IMR-90 (cell line): ENCODE data around the gene TBC1D17. TPM values are rescaled to one million over a fixed set of nuclear protein-coding genes. Genes with fewer than 3 reads are reported as not detected.

Experiments
- ATAC-seq: fragments of 200-7000 bp; cut with Tn5 transposase; 2 replicates; pipeline ENCODE4 v1.9.1; 2020; ENCODE audit warnings: low read depth, mild to moderate bottlenecking, moderate library complexity
- BruUV-seq: library from RNA; stranded (reverse); fragments of 400-500 nt; replicated peaks from 2 replicates; lab custom pipeline; 2021; lab: Mats Ljungman, UMichigan
- CTCF ChIA-PET: fragments of 300-600 bp; formaldehyde crosslinking; extraction: SDS; loops from one replicate; lab custom pipeline; 2021; ENCODE audit warnings: antibody characterized with exemption; lab: Yijun Ruan, JAX
- POLR2A ChIA-PET: fragments of 300-600 bp; sonication (Branson Sonifier 250); formaldehyde crosslinking; loops from one replicate; lab custom pipeline; 2022; ENCODE audit warnings: antibody characterized with exemption; ENCODE audit not compliant: unreplicated experiment; lab: Charles Lee
- DNase-seq: peaks from one replicate; pipeline ENCODE4 v3.0.0; 2013
- H2AFZ ChIP-seq: replicated peaks from 2 replicates; pipeline ENCODE3; 2013; ENCODE audit warnings: low read length, mild to moderate bottlenecking; ENCODE audit not compliant: poor library complexity
- H2AK5ac ChIP-seq: 2 replicates; pipeline ENCODE4 v1.6.1; 2013; ENCODE audit warnings: low read depth, low read length, inconsistent platforms
- H2AK9ac ChIP-seq: replicated peaks from 2 replicates; pipeline ENCODE3; 2013; ENCODE audit warnings: mild to moderate bottlenecking, low read depth, low read length, moderate library complexity; ENCODE audit not compliant: poor library complexity
- H2BK120ac ChIP-seq: 2 replicates; pipeline ENCODE4 v1.6.1; 2013; ENCODE audit warnings: low read depth, low read length, inconsistent platforms
- H2BK15ac ChIP-seq: 3 replicates; pipeline ENCODE4 v1.6.1; 2013; ENCODE audit warnings: low read depth, low read length, inconsistent platforms
- H2BK20ac ChIP-seq: 2 replicates; pipeline ENCODE4 v1.6.1; 2013; ENCODE audit warnings: low read depth, mild to moderate bottlenecking, inconsistent platforms, low read length, moderate library complexity
- H2BK5ac ChIP-seq: 2 replicates; pipeline ENCODE4 v1.6.1; 2013; ENCODE audit warnings: mild to moderate bottlenecking, low read depth, low read length, inconsistent platforms; ENCODE audit not compliant: poor library complexity, severe bottlenecking
- H3K14ac ChIP-seq: replicated peaks from 2 replicates; pipeline ENCODE4 v1.6.1; 2013; ENCODE audit warnings: low read depth, low read length, inconsistent platforms
- H3K18ac ChIP-seq: 2 replicates; pipeline ENCODE4 v1.6.1; 2013; ENCODE audit warnings: low read depth, low read length, control low read depth
- H3K23ac ChIP-seq: 2 replicates; pipeline ENCODE4 v1.6.1; 2013; ENCODE audit warnings: low read depth, low read length, inconsistent platforms
- H3K27ac ChIP-seq: 2 replicates; pipeline ENCODE4 v1.5.1; 2013; ENCODE audit warnings: mild to moderate bottlenecking, control low read depth, low read length; ENCODE audit not compliant: insufficient read depth
- H3K27me3 ChIP-seq: 2 replicates; pipeline ENCODE4 v1.6.1; 2013; ENCODE audit warnings: low read length; ENCODE audit not compliant: control insufficient read depth, insufficient read depth
- H3K36me3 ChIP-seq: 2 replicates; pipeline ENCODE4 v1.6.1; 2013; ENCODE audit warnings: low read length, mixed read lengths; ENCODE audit not compliant: control insufficient read depth, insufficient read depth
- H3K4ac ChIP-seq: 2 replicates; pipeline ENCODE4 v1.6.1; 2013; ENCODE audit warnings: low read depth, low read length, inconsistent platforms
- H3K4me1 ChIP-seq: 2 replicates; pipeline ENCODE4 v1.6.1; 2013; ENCODE audit warnings: low read length, mixed read lengths; ENCODE audit not compliant: control insufficient read depth, insufficient read depth
- H3K4me2 ChIP-seq: 2 replicates; pipeline ENCODE4 v1.6.1; 2013; ENCODE audit warnings: low read depth, mild to moderate bottlenecking, control low read depth, low read length, moderate library complexity
- H3K4me3 ChIP-seq: 2 replicates; pipeline ENCODE4 v1.5.1; 2013; ENCODE audit warnings: low read depth, mild to moderate bottlenecking, control low read depth, low read length, moderate library complexity; ENCODE audit not compliant: insufficient read depth
- H3K56ac ChIP-seq: 2 replicates; pipeline ENCODE4 v1.6.1; 2013; ENCODE audit warnings: low read length, inconsistent platforms; ENCODE audit not compliant: insufficient read depth; ENCODE audit errors: extremely low read depth
- H3K79me1 ChIP-seq, 2 experiments: 2 replicates each; pipeline ENCODE4 v1.6.1; 2013; ENCODE audit warnings: low read length in 2 of 2, inconsistent platforms in 1 of 2, low read depth in 1 of 2
- H3K9ac ChIP-seq: 2 replicates; pipeline ENCODE4 v1.6.1; 2013; ENCODE audit warnings: low read depth, low read length, control low read depth
- H3K9me1 ChIP-seq: 2 replicates; pipeline ENCODE4 v1.6.1; 2013; ENCODE audit warnings: low read length, inconsistent platforms; ENCODE audit not compliant: insufficient read depth
- H3K9me3 ChIP-seq: 2 replicates; pipeline ENCODE4 v1.6.1; 2013; ENCODE audit warnings: low read length; ENCODE audit not compliant: control insufficient read depth, insufficient read depth
- H4K20me1 ChIP-seq: 2 replicates; pipeline ENCODE4 v1.6.1; 2013; ENCODE audit warnings: low read length, inconsistent platforms; ENCODE audit not compliant: insufficient read depth
- H4K5ac ChIP-seq: 2 replicates; pipeline ENCODE4 v1.6.1; 2013; ENCODE audit warnings: mild to moderate bottlenecking, low read depth, low read length, control low read depth
- H4K8ac ChIP-seq, 2 experiments: 2 replicates each; pipeline ENCODE4 v1.6.1; 2013; ENCODE audit warnings: low read depth in 2 of 2, low read length in 2 of 2, control low read depth in 1 of 2, inconsistent platforms in 1 of 2
- H4K91ac ChIP-seq: 2 replicates; pipeline ENCODE4 v1.6.1; 2013; ENCODE audit warnings: low read depth, low read length, inconsistent platforms; ENCODE audit not compliant: insufficient read depth
- BHLHE40 ChIP-seq: fragments of 150-350 bp; IDR thresholded peaks from 2 replicates; pipeline ENCODE4 v1.6.1; 2016; ENCODE audit warnings: mild to moderate bottlenecking, low read depth, low read length
- CEBPB ChIP-seq: IDR thresholded peaks from 2 replicates; pipeline ENCODE4 v1.6.1; 2012; ENCODE audit warnings: low read depth, low read length, improper control_type of control experiment
- CHD1 ChIP-seq: IDR thresholded peaks from 2 replicates; pipeline ENCODE4 v1.6.1; 2012; ENCODE audit warnings: low read depth, low read length, improper control_type of control experiment
- CTCF ChIP-seq: conservative IDR thresholded peaks from 2 replicates; pipeline ENCODE4 v1.5.1; 2012; ENCODE audit warnings: mild to moderate bottlenecking, low read depth, low read length, improper control_type of control experiment
- FOS ChIP-seq: fragments of 150-350 bp; IDR thresholded peaks from 2 replicates; pipeline ENCODE4 v1.6.1; 2016; ENCODE audit warnings: low read depth, low read length
- MAFK ChIP-seq: IDR thresholded peaks from 2 replicates; pipeline ENCODE4 v1.6.1; 2012; ENCODE audit warnings: low read depth, low read length, improper control_type of control experiment
- MAZ ChIP-seq: IDR thresholded peaks from 2 replicates; pipeline ENCODE4 v1.6.1; 2012; ENCODE audit warnings: low read depth, mild to moderate bottlenecking, low read length, improper control_type of control experiment, moderate library complexity, borderline replicate concordance
- MXI1 ChIP-seq: IDR thresholded peaks from 2 replicates; pipeline ENCODE4 v1.6.1; 2012; ENCODE audit warnings: low read depth, mild to moderate bottlenecking, low read length, moderate library complexity, borderline replicate concordance
- POLR2A ChIP-seq: IDR thresholded peaks from 2 replicates; pipeline ENCODE4 v1.6.1; 2012; ENCODE audit warnings: mild to moderate bottlenecking, low read depth, low read length
- RAD21 ChIP-seq: IDR thresholded peaks from 2 replicates; pipeline ENCODE4 v1.6.1; 2012; ENCODE audit warnings: low read length, improper control_type of control experiment
- RCOR1 ChIP-seq: IDR thresholded peaks from 2 replicates; pipeline ENCODE4 v1.6.1; 2012; ENCODE audit warnings: mild to moderate bottlenecking, low read length, improper control_type of control experiment; ENCODE audit not compliant: insufficient replicate concordance
- RFX5 ChIP-seq: IDR thresholded peaks from 2 replicates; pipeline ENCODE4 v1.8.0; 2012; ENCODE audit warnings: low read depth, mild to moderate bottlenecking, low read length, moderate library complexity
- SMC3 ChIP-seq: fragments of 150-350 bp; IDR thresholded peaks from 2 replicates; pipeline ENCODE4 v1.6.1; 2016; ENCODE audit warnings: low read depth, mild to moderate bottlenecking, antibody characterized with exemption, low read length, moderate library complexity
- WGBS, 2 experiments: methylation state at CpG; one replicate each; pipeline versions ENCODE4 v1.1.5 to v1.1.7; 2013; ENCODE audit warnings: missing lambda C conversion rate in 2 of 2; ENCODE audit not compliant: insufficient read length in 1 of 2; ENCODE audit errors: extremely low coverage in 2 of 2; 5-methylcytosine and 5-hydroxymethylcytosine counted together
- dilution Hi-C: fragments of 300-500 bp; cut with HindIII; formaldehyde crosslinking; loops from one replicate; pipeline ENCODE4 v1.14.3; 2018; ENCODE audit warnings: low sequenced_read_pairs; ENCODE audit not compliant: unreplicated experiment
- in situ Hi-C: fragments of 300-500 bp; cut with MboI; formaldehyde crosslinking; loops from 3 replicates; pipeline ENCODE4 v1.14.3; 2019; ENCODE audit warnings: low sequenced_read_pairs, inconsistent platforms, mixed read lengths
- intact Hi-C: fragments of 100-400 bp; cut with micrococcal nuclease; formaldehyde crosslinking; loops from 2 replicates; pipeline ENCODE4 v1.10.0; 2022
- polyA plus RNA-seq, 3 experiments: library from polyadenylated mRNA; depleted of rRNA; stranded (reverse); fragments of >200 nt; gene quantifications; 2 replicates each; pipeline ENCODE4 v1.2.3, GENCODE V29; 2012; ENCODE audit warnings: low replicate concordance in 1 of 3
- total RNA-seq: library from RNA; depleted of rRNA; stranded (reverse); fragments of >200 nt; gene quantifications from 2 replicates; pipeline ENCODE4 v1.2.3, GENCODE V29; 2012
- TF ChIP-seq, protein P1 (sequence below): fragments of 150-350 bp; IDR thresholded peaks from 2 replicates; pipeline ENCODE4 v1.6.1; 2016; ENCODE audit warnings: low read depth, mild to moderate bottlenecking, low read length, moderate library complexity, borderline replicate concordance
- TF ChIP-seq, protein P2 (sequence below): fragments of 150-350 bp; IDR thresholded peaks from 2 replicates; pipeline ENCODE4 v1.6.1; 2017; ENCODE audit warnings: mild to moderate bottlenecking, antibody characterized with exemption, low read length, low read depth

TBC1D17 gene
- total and polyA plus RNA-seq, 2 of the 4 experiments (the other 2 are of a cell fraction) = 1.1 to 27.8 TPM

GRCh38 chr19:49863254-49863934 is 14.1 kb upstream of the TBC1D17 start:
- no peak overlapping the region for H2BK120ac ChIP-seq
- no peak overlapping the region for H4K5ac ChIP-seq
- H2BK15ac ChIP-seq = no peak overlapping the region
- ATAC-seq (no peak), DNase-seq (no peak)
- no TSS peak for BruUV-seq
- H3K36me3 ChIP-seq = peaks cover 52% of the 10 kb centered on the region
- peaks cover 10% of the 10 kb centered on the region for H3K9me1 ChIP-seq
- no peak overlapping the region for H2BK5ac ChIP-seq
- no peak overlapping the region for H4K91ac ChIP-seq
- H3K14ac ChIP-seq = no peak overlapping the region
- H2AFZ ChIP-seq = no peak overlapping the region
- ChIA-PET POLR2A (no interaction called here), CTCF (no interaction called here)
- no peak overlapping the region for H3K23ac ChIP-seq
- peaks cover 23 to 69% of the 10 kb centered on the region in 2 experiments for H3K79me1 ChIP-seq
- H3K9me3 ChIP-seq = no peaks in the 10 kb centered on the region
- H3K4me3 ChIP-seq = no peak overlapping the region
- H3K18ac ChIP-seq = no peak overlapping the region
- no peak overlapping the region for H3K56ac ChIP-seq
- no peak overlapping the region for H4K8ac ChIP-seq
- no peak overlapping the region for H2BK20ac ChIP-seq
- H3K9ac ChIP-seq = no peak overlapping the region
- dilution Hi-C loops (no loop called here), in situ Hi-C loops (no loop called here), intact Hi-C loops (no loop called here)
- no peak overlapping the region for H2AK5ac ChIP-seq
- H4K20me1 ChIP-seq = peaks cover 31% of the 10 kb centered on the region
- 79% methylated on average over 2 of the region's 24 CpGs; no CpG with 5 or more reads in 1 of the 2 experiments for WGBS, 2 experiments
- H3K4ac ChIP-seq = no peak overlapping the region
- no peak overlapping the region for H3K4me2 ChIP-seq
- no peaks in the 10 kb centered on the region for H3K27me3 ChIP-seq
- TF ChIP-seq CTCF (no peak), SMC3 (no peak), CHD1 (no peak), POLR2A (no peak), CEBPB (no peak), MAZ (no peak), RCOR1 (no peak), RFX5 (no peak), BHLHE40 (no peak), MAFK (no peak), MXI1 (no peak), FOS (no peak), RAD21 (no peak)
- TF ChIP-seq, protein P1, sequence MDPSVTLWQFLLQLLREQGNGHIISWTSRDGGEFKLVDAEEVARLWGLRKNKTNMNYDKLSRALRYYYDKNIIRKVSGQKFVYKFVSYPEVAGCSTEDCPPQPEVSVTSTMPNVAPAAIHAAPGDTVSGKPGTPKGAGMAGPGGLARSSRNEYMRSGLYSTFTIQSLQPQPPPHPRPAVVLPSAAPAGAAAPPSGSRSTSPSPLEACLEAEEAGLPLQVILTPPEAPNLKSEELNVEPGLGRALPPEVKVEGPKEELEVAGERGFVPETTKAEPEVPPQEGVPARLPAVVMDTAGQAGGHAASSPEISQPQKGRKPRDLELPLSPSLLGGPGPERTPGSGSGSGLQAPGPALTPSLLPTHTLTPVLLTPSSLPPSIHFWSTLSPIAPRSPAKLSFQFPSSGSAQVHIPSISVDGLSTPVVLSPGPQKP = no peak
- TF ChIP-seq, protein P2, sequence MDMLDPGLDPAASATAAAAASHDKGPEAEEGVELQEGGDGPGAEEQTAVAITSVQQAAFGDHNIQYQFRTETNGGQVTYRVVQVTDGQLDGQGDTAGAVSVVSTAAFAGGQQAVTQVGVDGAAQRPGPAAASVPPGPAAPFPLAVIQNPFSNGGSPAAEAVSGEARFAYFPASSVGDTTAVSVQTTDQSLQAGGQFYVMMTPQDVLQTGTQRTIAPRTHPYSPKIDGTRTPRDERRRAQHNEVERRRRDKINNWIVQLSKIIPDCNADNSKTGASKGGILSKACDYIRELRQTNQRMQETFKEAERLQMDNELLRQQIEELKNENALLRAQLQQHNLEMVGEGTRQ = no peak
- no peak overlapping the region for H3K27ac ChIP-seq
- peak overlapping the region; percentile 7 for H2AK9ac ChIP-seq
- H3K4me1 ChIP-seq = peaks cover 14% of the 10 kb centered on the region
